SU-DHL-6 (cell line): ENCODE data around the gene TCEANC2.

Experiments used
- CTCF ChIP-seq: fragments of 200-600 bp; sonication (generic); IDR thresholded peaks from one replicate; pipeline ENCODE4 v1.5.1; 2017; ENCODE audit warnings: antibody characterized with exemption, mild to moderate bottlenecking, low read length, moderate library complexity; ENCODE audit not compliant: insufficient read depth, poor library complexity, severe bottlenecking
- EZH2phosphoT487 ChIP-seq: fragments of 200-600 bp; sonication (generic), shearing (Covaris generic); conservative IDR thresholded peaks from 2 replicates; pipeline ENCODE4 v1.6.1; 2018; ENCODE audit warnings: mild to moderate bottlenecking, antibody characterized with exemption, low read length, moderate library complexity, mixed read lengths

GRCh38 chr1:54094001-54094729, 40.8 kb downstream of the TCEANC2 start:
- TF ChIP-seq CTCF = no peak
- TF ChIP-seq EZH2phosphoT487 = no peak
